Measurements from ENCODE around the gene BCL2L13. TPM values are rescaled to one million over a fixed set of nuclear protein-coding genes. Genes with fewer than 3 reads are reported as not detected.

BCL2L13 gene
- polyA plus RNA-seq, 1 donor (not counting 4 experiments of a cell fraction or from before 2014, with no cell fraction given) = 51.0 TPM

DNA sequence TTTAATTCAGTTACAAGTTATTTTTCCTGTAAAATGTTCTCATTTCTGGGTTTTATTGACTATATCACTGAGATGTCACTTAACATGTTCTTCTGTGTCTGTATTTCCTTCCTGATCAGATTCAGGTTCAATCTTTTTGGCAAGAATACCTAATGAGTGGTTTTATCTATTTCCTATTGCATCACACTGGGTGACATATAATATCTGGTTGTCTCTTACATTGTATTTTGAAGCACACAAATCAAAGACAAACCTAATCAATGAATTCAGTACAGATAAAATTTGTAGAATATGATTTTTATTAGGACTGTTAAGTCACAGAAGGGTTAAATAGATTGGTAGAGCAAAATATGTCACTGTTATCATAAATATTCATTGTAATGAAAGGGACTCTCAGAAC lies 60.4 kb downstream of the BCL2L13 start:
- no peak for DNase-seq (ENCODE audit: low read depth, low spot score)
- TF ChIP-seq, protein P1, sequence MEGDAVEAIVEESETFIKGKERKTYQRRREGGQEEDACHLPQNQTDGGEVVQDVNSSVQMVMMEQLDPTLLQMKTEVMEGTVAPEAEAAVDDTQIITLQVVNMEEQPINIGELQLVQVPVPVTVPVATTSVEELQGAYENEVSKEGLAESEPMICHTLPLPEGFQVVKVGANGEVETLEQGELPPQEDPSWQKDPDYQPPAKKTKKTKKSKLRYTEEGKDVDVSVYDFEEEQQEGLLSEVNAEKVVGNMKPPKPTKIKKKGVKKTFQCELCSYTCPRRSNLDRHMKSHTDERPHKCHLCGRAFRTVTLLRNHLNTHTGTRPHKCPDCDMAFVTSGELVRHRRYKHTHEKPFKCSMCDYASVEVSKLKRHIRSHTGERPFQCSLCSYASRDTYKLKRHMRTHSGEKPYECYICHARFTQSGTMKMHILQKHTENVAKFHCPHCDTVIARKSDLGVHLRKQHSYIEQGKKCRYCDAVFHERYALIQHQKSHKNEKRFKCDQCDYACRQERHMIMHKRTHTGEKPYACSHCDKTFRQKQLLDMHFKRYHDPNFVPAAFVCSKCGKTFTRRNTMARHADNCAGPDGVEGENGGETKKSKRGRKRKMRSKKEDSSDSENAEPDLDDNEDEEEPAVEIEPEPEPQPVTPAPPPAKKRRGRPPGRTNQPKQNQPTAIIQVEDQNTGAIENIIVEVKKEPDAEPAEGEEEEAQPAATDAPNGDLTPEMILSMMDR (optimal IDR thresholded peaks at IDR 0.05 in 1 of 3, IDR thresholded peaks at IDR 0.05 in 1 of 3, conservative IDR thresholded peaks at IDR 0.05 in 1 of 3; ENCODE audit: extremely low read depth in 1 of 3, insufficient read depth in 2 of 3, low read length in 3 of 3) = no peak
- TF ChIP-seq EZH2 (IDR thresholded peaks at IDR 0.05; ENCODE audit: low read length) = no peak
- FAIRE-seq = no peak
- peaks cover 6% of the 10 kb centered on the region for H3K79me2 ChIP-seq (ENCODE audit: control insufficient read depth, insufficient read depth, low read length)
- H4K20me1 ChIP-seq (ENCODE audit: control insufficient read depth, extremely low read depth, insufficient read depth, low read length) = no peaks in the 10 kb centered on the region
- no peak overlapping the region for H3K9ac ChIP-seq (ENCODE audit: control insufficient read depth, extremely low read depth, insufficient read depth, low read length)
- H3K36me3 ChIP-seq (ENCODE audit: control insufficient read depth in 2 of 2, extremely low read depth in 1 of 2, insufficient read depth in 2 of 2, low read length in 2 of 2) = peaks cover 5 to 13% of the 10 kb centered on the region in 2 experiments
- no peak overlapping the region for H3K27ac ChIP-seq (ENCODE audit: control insufficient read depth, insufficient read depth, low read length)
- H3K27me3 ChIP-seq (ENCODE audit: control insufficient read depth, extremely low read depth, insufficient read depth, low read length) = no peaks in the 10 kb centered on the region
- no peaks in the 10 kb centered on the region for H3K9me1 ChIP-seq (ENCODE audit: control insufficient read depth, extremely low read depth, insufficient read depth, low read length)
- dilution Hi-C loops (cut with MboI; ENCODE audit: extremely low pct_ligation_motif_present, low sequenced_read_pairs) = no loop called here
- H3K9me3 ChIP-seq (ENCODE audit: control insufficient read depth, low read depth, low read length) = no peaks in the 10 kb centered on the region
- H3K4me2 ChIP-seq (ENCODE audit: control insufficient read depth, extremely low read depth, insufficient read depth, low read depth, low read length) = no peak overlapping the region
- no peaks in the 10 kb centered on the region for H3K4me1 ChIP-seq (ENCODE audit: control insufficient read depth, extremely low read depth, insufficient read depth, low read length)
- no peak overlapping the region for H3K4me3 ChIP-seq (ENCODE audit: control insufficient read depth in 2 of 3, extremely low read depth in 1 of 3, insufficient read depth in 2 of 3, low read depth in 1 of 3, low read length in 3 of 3)
- no peak overlapping the region for H2AFZ ChIP-seq (ENCODE audit: control insufficient read depth, low read length)

GRCh38 chr22:17699696-17700340 lies 61.3 kb downstream of the BCL2L13 start:
- Histone ChIP-seq H3K36me3 (ENCODE audit: control insufficient read depth in 2 of 2, extremely low read depth in 1 of 2, insufficient read depth in 2 of 2, low read length in 2 of 2) (peaks cover 5 to 9% of the 10 kb centered on the region in 2 experiments), H3K4me3 (ENCODE audit: control insufficient read depth in 2 of 3, extremely low read depth in 1 of 3, insufficient read depth in 2 of 3, low read depth in 1 of 3, low read length in 3 of 3) (no peak overlapping the region), H3K9me3 (ENCODE audit: control insufficient read depth, low read depth, low read length) (no peaks in the 10 kb centered on the region), H2AFZ (ENCODE audit: control insufficient read depth, low read length) (no peak overlapping the region), H3K9me1 (ENCODE audit: control insufficient read depth, extremely low read depth, insufficient read depth, low read length) (no peaks in the 10 kb centered on the region), H4K20me1 (ENCODE audit: control insufficient read depth, extremely low read depth, insufficient read depth, low read length) (no peaks in the 10 kb centered on the region), H3K9ac (ENCODE audit: control insufficient read depth, extremely low read depth, insufficient read depth, low read length) (no peak overlapping the region), H3K27me3 (ENCODE audit: control insufficient read depth, extremely low read depth, insufficient read depth, low read length) (no peaks in the 10 kb centered on the region), H3K27ac (ENCODE audit: control insufficient read depth, insufficient read depth, low read length) (no peak overlapping the region), H3K4me1 (ENCODE audit: control insufficient read depth, extremely low read depth, insufficient read depth, low read length) (no peaks in the 10 kb centered on the region), H3K4me2 (ENCODE audit: control insufficient read depth, extremely low read depth, insufficient read depth, low read depth, low read length) (no peak overlapping the region), H3K79me2 (ENCODE audit: control insufficient read depth, insufficient read depth, low read length) (peaks cover 4% of the 10 kb centered on the region)
- FAIRE-seq = peak; percentile 9
- dilution Hi-C loops (cut with MboI; ENCODE audit: extremely low pct_ligation_motif_present, low sequenced_read_pairs) = no loop called here
- no peak for DNase-seq (ENCODE audit: low read depth, low spot score)
- TF ChIP-seq, protein P1 (optimal IDR thresholded peaks at IDR 0.05 in 1 of 3, IDR thresholded peaks at IDR 0.05 in 1 of 3, conservative IDR thresholded peaks at IDR 0.05 in 1 of 3; ENCODE audit: extremely low read depth in 1 of 3, insufficient read depth in 2 of 3, low read length in 3 of 3) = no peak
- no peak for TF ChIP-seq EZH2 (IDR thresholded peaks at IDR 0.05; ENCODE audit: low read length)
